ENCODE measurements around the gene LDHAL6B. TPM values are rescaled to one million over a fixed set of nuclear protein-coding genes. Genes with fewer than 3 reads are reported as not detected.
A peak's percentile ranks its signal among the peaks of the same experiment; 100 is the strongest.

LDHAL6B gene
- total RNA-seq: not detected

GRCh38 chr15:59206623-59207183, at the start of gene LDHAL6B:
Gene LDHAL6B, plus strand, starts transcription at chr15:59206843. Its CDS starts 98 bp downstream, at chr15:59206941.

Small RNA genes lying within 50 kb of the gene (small RNA-seq; reads per million reads assigned to genes)
- gene MIR2116 (ENCODE audit: low replicate concordance) (0.46 reads per million, percentile 58 among the genes with 10 or more reads in this experiment), gene RNU4-80P (ENCODE audit: low replicate concordance) (not detected)

Other genes starting within 250 kb of the LDHAL6B start
- 39.3 TPM for gene RNF111, start 219.2 kb upstream of the LDHAL6B start, total RNA-seq
- 15.1 TPM for gene CCNB2, start 101.7 kb upstream of the LDHAL6B start, total RNA-seq
- 89.9 TPM for gene MYO1E, start 166.0 kb downstream of the LDHAL6B start, total RNA-seq
- gene FAM81A, start 231.3 kb downstream of the LDHAL6B start, total RNA-seq: 7.8 TPM

Data from metanephros (tissue), 2 donors.